ENCODE measurements around the gene CCDC7.
"Not testable (repeated sequence)": the region's sequence is repeated elsewhere in the genome, so short reads cannot be mapped to it uniquely, and the experiment has no call there.

Gene CCDC7

GRCh38 chr10:32699683-32700082, 253.7 kb downstream of the CCDC7 start:
- DNase-seq (ENCODE audit: low read depth), result not testable (repeated sequence)

- peak; percentile 1 for DNase-seq (ENCODE audit: low read depth)
These were observed 267.6 kb downstream of the CCDC7 start for GRCh38 chr10:32713560-32713959.

GRCh38 chr10:32731527-32731926, 285.6 kb downstream of the CCDC7 start:
- DNase-seq (ENCODE audit: low read depth), result no peak

- DNase-seq (ENCODE audit: low read depth), result no peak
These were observed 293.0 kb downstream of the CCDC7 start for GRCh38 chr10:32738958-32739357.

- DNase-seq (ENCODE audit: low read depth), result no peak
These were observed 298.4 kb downstream of the CCDC7 start for GRCh38 chr10:32744321-32744720.

- DNase-seq (ENCODE audit: low read depth), result no peak
These were observed 300.9 kb downstream of the CCDC7 start for GRCh38 chr10:32746869-32747268.

- no peak for DNase-seq (ENCODE audit: low read depth)
These were observed 305.6 kb downstream of the CCDC7 start for GRCh38 chr10:32751582-32751981.

- DNase-seq (ENCODE audit: low read depth), result not testable (repeated sequence)
These were observed 309.0 kb downstream of the CCDC7 start for GRCh38 chr10:32754900-32755299.

GRCh38 chr10:32771217-32771616, 325.3 kb downstream of the CCDC7 start:
- no peak for DNase-seq (ENCODE audit: low read depth)

- DNase-seq (ENCODE audit: low read depth), result no peak
These were observed 327.2 kb downstream of the CCDC7 start for GRCh38 chr10:32773105-32773504.

GRCh38 chr10:32786968-32787367, 341.0 kb downstream of the CCDC7 start:
- no peak for DNase-seq (ENCODE audit: low read depth)

- DNase-seq (ENCODE audit: low read depth), result no peak
These were observed 341.8 kb downstream of the CCDC7 start for GRCh38 chr10:32787690-32788284.

- DNase-seq (ENCODE audit: low read depth), result no peak
These were observed 342.4 kb downstream of the CCDC7 start for GRCh38 chr10:32788359-32788758.

GRCh38 chr10:32790483-32790882, 344.5 kb downstream of the CCDC7 start:
- peak; percentile 26 for DNase-seq (ENCODE audit: low read depth)

GRCh38 chr10:32793033-32793432, 347.1 kb downstream of the CCDC7 start:
- peak; percentile 7 for DNase-seq (ENCODE audit: low read depth)

- DNase-seq (ENCODE audit: low read depth), result peak; percentile 34
These were observed 349.8 kb downstream of the CCDC7 start for GRCh38 chr10:32795598-32796183.

- not testable (repeated sequence) for DNase-seq (ENCODE audit: low read depth)
These were observed 351.5 kb downstream of the CCDC7 start for GRCh38 chr10:32797393-32797792.

- no peak for DNase-seq (ENCODE audit: low read depth)
These were observed 401.0 kb downstream of the CCDC7 start for GRCh38 chr10:32846974-32847373.

- peak; percentile 56 for DNase-seq (ENCODE audit: low read depth)
These were observed 405.4 kb downstream of the CCDC7 start for GRCh38 chr10:32851301-32851700.

GRCh38 chr10:32854435-32854834, 408.5 kb downstream of the CCDC7 start:
- DNase-seq (ENCODE audit: low read depth), result no peak

- no peak for DNase-seq (ENCODE audit: low read depth)
These were observed 419.2 kb downstream of the CCDC7 start for GRCh38 chr10:32865170-32865569.

GRCh38 chr10:32877915-32878314, 432.0 kb downstream of the CCDC7 start:
- DNase-seq (ENCODE audit: low read depth), result no peak

- no peak for DNase-seq (ENCODE audit: low read depth)
These were observed 432.7 kb downstream of the CCDC7 start for GRCh38 chr10:32878646-32879045.

GRCh38 chr10:32882076-32882475, 436.1 kb downstream of the CCDC7 start:
- no peak for DNase-seq (ENCODE audit: low read depth)

All from iris pigment epithelial cell (primary cell).